ENCODE measurements around the gene NUDT5. TPM values are rescaled to one million over a fixed set of nuclear protein-coding genes. Genes with fewer than 3 reads are reported as not detected.

The NUDT5 gene
- total RNA-seq, 1 experiment from 2014 or later = 54.0 TPM

GRCh38 chr10:12165999-12166775 is 29.5 kb downstream of the NUDT5 start:
- Histone ChIP-seq H3K27me3 (ENCODE audit: control insufficient read depth, insufficient read depth, low read length) (no peaks in the 10 kb centered on the region), H3K36me3 (ENCODE audit: control insufficient read depth, insufficient read depth, low read length) (peaks cover 13% of the 10 kb centered on the region), H3K27ac (ENCODE audit: low read length) (no peak overlapping the region), H3K4me3 (ENCODE audit: low read depth in 2 of 2, low read length in 2 of 2) (no peak overlapping the region), H3K4me1 (ENCODE audit: control insufficient read depth, insufficient read depth, low read length) (no peaks in the 10 kb centered on the region), H3K9me3 (ENCODE audit: control insufficient read depth, insufficient read depth, low read depth, low read length) (no peaks in the 10 kb centered on the region)
- intact Hi-C loops (cut with micrococcal nuclease; ENCODE audit: unreplicated experiment) = no loop called here
- TF ChIP-seq CTCF (IDR thresholded peaks at IDR 0.05) (no peak), SIN3A (IDR thresholded peaks at IDR 0.05; ENCODE audit: borderline replicate concordance, insufficient read depth, low read depth, low read length) (no peak), POLR2AphosphoS5 (IDR thresholded peaks at IDR 0.05; ENCODE audit: low read depth, low read length) (no peak), TCF7L2 (IDR thresholded peaks at IDR 0.05; ENCODE audit: low read depth, low read length) (no peak), REST (IDR thresholded peaks at IDR 0.05; ENCODE audit: insufficient read depth in 1 of 2, low read depth in 2 of 2, low read length in 1 of 2) (no peak)
- in situ Hi-C loops (cut with HindIII; ENCODE audit: low pct_unique_long_range_greater_than_20kb, low sequenced_read_pairs) = no loop called here
- CTCF ChIA-PET = no interaction called here
- POLR2A ChIA-PET = no interaction called here
- ATAC-seq = no peak
- BruUV-seq (replicated peaks) = no TSS peak
- no peak for DNase-seq (ENCODE audit: low read depth, low spot score)

GRCh38 chr10:12165036-12165435 is 30.7 kb downstream of the NUDT5 start:
- no peak for TF ChIP-seq CTCF (IDR thresholded peaks at IDR 0.05)
- no peak for TF ChIP-seq POLR2AphosphoS5 (IDR thresholded peaks at IDR 0.05; ENCODE audit: low read depth, low read length)
- TF ChIP-seq REST (IDR thresholded peaks at IDR 0.05; ENCODE audit: insufficient read depth in 1 of 2, low read depth in 2 of 2, low read length in 1 of 2) = no peak
- no peak for TF ChIP-seq TCF7L2 (IDR thresholded peaks at IDR 0.05; ENCODE audit: low read depth, low read length)
- TF ChIP-seq SIN3A (IDR thresholded peaks at IDR 0.05; ENCODE audit: borderline replicate concordance, insufficient read depth, low read depth, low read length) = no peak
- Histone ChIP-seq H3K36me3 (ENCODE audit: control insufficient read depth, insufficient read depth, low read length) (peaks cover 13% of the 10 kb centered on the region), H3K27me3 (ENCODE audit: control insufficient read depth, insufficient read depth, low read length) (no peaks in the 10 kb centered on the region), H3K4me3 (ENCODE audit: low read depth in 2 of 2, low read length in 2 of 2) (no peak overlapping the region), H3K4me1 (ENCODE audit: control insufficient read depth, insufficient read depth, low read length) (no peaks in the 10 kb centered on the region), H3K9me3 (ENCODE audit: control insufficient read depth, insufficient read depth, low read depth, low read length) (no peaks in the 10 kb centered on the region), H3K27ac (ENCODE audit: low read length) (no peak overlapping the region)
- no TSS peak for BruUV-seq (replicated peaks)
- POLR2A ChIA-PET = no interaction called here
- in situ Hi-C loops (cut with HindIII; ENCODE audit: low pct_unique_long_range_greater_than_20kb, low sequenced_read_pairs) (no loop called here), intact Hi-C loops (cut with micrococcal nuclease; ENCODE audit: unreplicated experiment) (no loop called here)
- DNase-seq (ENCODE audit: low read depth, low spot score) = no peak
- no peak for ATAC-seq
- CTCF ChIA-PET = no interaction called here
